HEK293 (cell line): ENCODE results near the gene CACHD1.

Experiments used
- CTCF ChIA-PET: fragments of 350-600 bp; formaldehyde crosslinking; extraction: SDS; loops from one replicate; lab custom pipeline; 2021; ENCODE audit warnings: antibody characterized with exemption; lab: Yijun Ruan, JAX
- POLR2A ChIA-PET: fragments of 300-600 bp; formaldehyde crosslinking; extraction: SDS; loops from one replicate; lab custom pipeline; 2020; ENCODE audit warnings: antibody characterized with exemption, inconsistent platforms; lab: Yijun Ruan, JAX
- H3K27ac ChIP-seq: fragments of 200-500 bp; sonication (Bioruptor generic); 2 replicates; pipeline ENCODE4 v1.5.1; 2014; ENCODE audit warnings: low read depth, low read length, control low read depth, inconsistent platforms; ENCODE audit errors: extremely low read depth
- H3K36me3 ChIP-seq, 2 experiments: fragments of 200-500 bp in 1 of 2; sonication (Bioruptor generic) in 1 of 2; 1 replicate in 1 of 2; 2 replicates in 1 of 2; pipeline ENCODE4 v1.5.1; 2014 to 2017; ENCODE audit warnings: inconsistent platforms in 2 of 2, low read length in 2 of 2; ENCODE audit not compliant: control insufficient read depth in 2 of 2, insufficient read depth in 1 of 2
- H3K4me1 ChIP-seq: fragments of 200-500 bp; sonication (Bioruptor generic); 2 replicates; pipeline ENCODE4 v1.5.1; 2014; ENCODE audit warnings: mild to moderate bottlenecking, low read length, inconsistent platforms; ENCODE audit not compliant: control insufficient read depth, insufficient read depth
- H3K4me3 ChIP-seq: 2 replicates; pipeline ENCODE4 v1.5.1; 2011; ENCODE audit warnings: low read depth, mild to moderate bottlenecking, control low read depth, low read length, moderate library complexity
- H3K9me3 ChIP-seq: fragments of 200-500 bp; sonication (Bioruptor generic); 2 replicates; pipeline ENCODE4 v1.5.1; 2014; ENCODE audit warnings: low read depth, low read length, inconsistent platforms; ENCODE audit not compliant: control insufficient read depth, insufficient read depth
- BCL11B ChIP-seq: fragments of 450-650 bp; formaldehyde crosslinking; IDR thresholded peaks from 2 replicates; pipeline ENCODE4 v1.5.1; 2016; ENCODE audit warnings: low read depth, missing biosample characterization, missing genetic modification characterization
- EGR2 ChIP-seq: fragments of 450-650 bp; formaldehyde crosslinking; IDR thresholded peaks from 2 replicates; pipeline ENCODE4 v1.5.1; 2016; ENCODE audit warnings: low read depth, missing biosample characterization, missing genetic modification characterization
- GLIS1 ChIP-seq: fragments of 450-650 bp; formaldehyde crosslinking; IDR thresholded peaks from 2 replicates; pipeline ENCODE4 v1.5.1; 2016; ENCODE audit warnings: missing biosample characterization, missing genetic modification characterization
- HOXD13 ChIP-seq: sonication (generic); formaldehyde crosslinking; IDR thresholded peaks from 2 replicates; pipeline ENCODE4 v1.8.0; 2022; ENCODE audit warnings: missing genetic modification reagents, borderline replicate concordance
- REPIN1 ChIP-seq: fragments of 450-650 bp; formaldehyde crosslinking; IDR thresholded peaks from 2 replicates; pipeline ENCODE4 v1.5.1; 2017; ENCODE audit warnings: missing biosample characterization, missing genetic modification characterization, low read depth
- SCRT2 ChIP-seq: fragments of 450-650 bp; formaldehyde crosslinking; IDR thresholded peaks from 2 replicates; pipeline ENCODE4 v1.5.1; 2016; ENCODE audit warnings: missing biosample characterization, missing genetic modification characterization
- SP3 ChIP-seq: fragments of 450-650 bp; formaldehyde crosslinking; IDR thresholded peaks from 2 replicates; pipeline ENCODE4 v1.5.1; 2016; ENCODE audit warnings: missing biosample characterization, missing genetic modification characterization
- ZBTB11 ChIP-seq: fragments of 450-650 bp; formaldehyde crosslinking; conservative IDR thresholded peaks from 2 replicates; pipeline ENCODE4 v1.5.1; 2016; ENCODE audit warnings: low read depth, missing biosample characterization, missing genetic modification characterization
- ZBTB48 ChIP-seq: fragments of 450-650 bp; formaldehyde crosslinking; IDR thresholded peaks from 2 replicates; pipeline ENCODE4 v1.5.1; 2016; ENCODE audit warnings: missing biosample characterization, missing genetic modification characterization
- ZEB2 ChIP-seq: fragments of 450-650 bp; formaldehyde crosslinking; IDR thresholded peaks from 2 replicates; pipeline ENCODE4 v1.5.1; 2016; ENCODE audit warnings: missing biosample characterization, missing genetic modification characterization
- ZFP41 ChIP-seq: fragments of 450-650 bp; formaldehyde crosslinking; IDR thresholded peaks from 2 replicates; pipeline ENCODE4 v1.5.1; 2016; ENCODE audit warnings: missing biosample characterization, missing genetic modification characterization, borderline replicate concordance
- ZFP69B ChIP-seq: fragments of 450-650 bp; formaldehyde crosslinking; IDR thresholded peaks from 2 replicates; pipeline ENCODE4 v1.5.1; 2016; ENCODE audit warnings: missing biosample characterization, missing genetic modification characterization
- ZIC2 ChIP-seq: fragments of 450-650 bp; formaldehyde crosslinking; IDR thresholded peaks from 2 replicates; pipeline ENCODE4 v1.5.1; 2016; ENCODE audit warnings: missing biosample characterization, missing genetic modification characterization
- ZNF132 ChIP-seq: fragments of 450-650 bp; formaldehyde crosslinking; IDR thresholded peaks from 2 replicates; pipeline ENCODE4 v1.5.1; 2017; ENCODE audit warnings: missing biosample characterization, missing genetic modification characterization, borderline replicate concordance
- ZNF133 ChIP-seq: fragments of 450-650 bp; formaldehyde crosslinking; IDR thresholded peaks from 2 replicates; pipeline ENCODE4 v1.5.1; 2016; ENCODE audit warnings: missing biosample characterization, missing genetic modification characterization
- ZNF311 ChIP-seq: fragments of 450-650 bp; formaldehyde crosslinking; IDR thresholded peaks from 2 replicates; pipeline ENCODE4 v1.5.1; 2017; ENCODE audit warnings: missing biosample characterization, missing genetic modification characterization, borderline replicate concordance
- ZNF335 ChIP-seq: fragments of 450-650 bp; formaldehyde crosslinking; conservative IDR thresholded peaks from 2 replicates; pipeline ENCODE4 v1.5.1; 2016; ENCODE audit warnings: missing biosample characterization, missing genetic modification characterization
- ZNF398 ChIP-seq: fragments of 450-650 bp; formaldehyde crosslinking; IDR thresholded peaks from 2 replicates; pipeline ENCODE4 v1.5.1; 2017; ENCODE audit warnings: missing biosample characterization, missing genetic modification characterization
- ZNF416 ChIP-seq: fragments of 450-650 bp; formaldehyde crosslinking; IDR thresholded peaks from 2 replicates; pipeline ENCODE4 v1.5.1; 2016; ENCODE audit warnings: missing biosample characterization, missing genetic modification characterization
- ZNF449 ChIP-seq: fragments of 450-650 bp; formaldehyde crosslinking; IDR thresholded peaks from 2 replicates; pipeline ENCODE4 v1.5.1; 2017; ENCODE audit warnings: missing biosample characterization, mild to moderate bottlenecking, missing genetic modification characterization, moderate library complexity
- ZNF501 ChIP-seq: fragments of 450-650 bp; formaldehyde crosslinking; IDR thresholded peaks from 2 replicates; pipeline ENCODE4 v1.5.1; 2016; ENCODE audit warnings: missing biosample characterization, missing genetic modification characterization
- ZNF510 ChIP-seq: fragments of 450-650 bp; formaldehyde crosslinking; IDR thresholded peaks from 2 replicates; pipeline ENCODE4 v1.5.1; 2018; ENCODE audit warnings: mild to moderate bottlenecking, missing genetic modification characterization, missing biosample characterization; ENCODE audit not compliant: insufficient replicate concordance
- ZNF521 ChIP-seq: fragments of 450-650 bp; formaldehyde crosslinking; IDR thresholded peaks from 2 replicates; pipeline ENCODE4 v1.5.1; 2017; ENCODE audit warnings: missing biosample characterization, mild to moderate bottlenecking, missing genetic modification characterization
- ZNF571 ChIP-seq: fragments of 450-650 bp; formaldehyde crosslinking; IDR thresholded peaks from 2 replicates; pipeline ENCODE4 v1.5.0; 2017; ENCODE audit warnings: missing biosample characterization, missing genetic modification characterization
- ZNF580 ChIP-seq: fragments of 450-650 bp; formaldehyde crosslinking; IDR thresholded peaks from 2 replicates; pipeline ENCODE4 v1.5.1; 2016; ENCODE audit warnings: missing biosample characterization, missing genetic modification characterization
- ZNF626 ChIP-seq: fragments of 450-650 bp; sonication (Bioruptor Pico); formaldehyde crosslinking; IDR thresholded peaks from 2 replicates; pipeline ENCODE4 v1.5.1; 2018; ENCODE audit warnings: missing biosample characterization, missing genetic modification characterization, inconsistent platforms
- ZNF692 ChIP-seq: fragments of 450-650 bp; formaldehyde crosslinking; IDR thresholded peaks from 2 replicates; pipeline ENCODE4 v1.5.1; 2016; ENCODE audit warnings: missing biosample characterization, missing genetic modification characterization
- ZNF791 ChIP-seq: fragments of 450-650 bp; formaldehyde crosslinking; IDR thresholded peaks from 2 replicates; pipeline ENCODE4 v1.5.1; 2016; ENCODE audit warnings: missing biosample characterization, missing genetic modification characterization
- ZSCAN4 ChIP-seq: fragments of 450-650 bp; formaldehyde crosslinking; IDR thresholded peaks from 2 replicates; pipeline ENCODE4 v1.5.1; 2017; ENCODE audit warnings: missing biosample characterization, missing genetic modification characterization
- ZXDB ChIP-seq: fragments of 450-650 bp; formaldehyde crosslinking; IDR thresholded peaks from 2 replicates; pipeline ENCODE4 v1.5.1; 2016; ENCODE audit warnings: missing biosample characterization, missing genetic modification characterization

The CACHD1 gene

GRCh38 chr1:64623750-64624191, 153.8 kb downstream of the CACHD1 start (continued):
- TF ChIP-seq BCL11B (tag by site-specific recombination), result no peak
- no peak for TF ChIP-seq EGR2 (tag by site-specific recombination)
- 0 out of 2 replicates have a peak, but pooled peaks have one; percentile 18 for TF ChIP-seq ZNF692 (tag by site-specific recombination)
- TF ChIP-seq ZNF398 (tag by site-specific recombination), result 0 out of 2 replicates have a peak, but pooled peaks have one; percentile 12
- TF ChIP-seq ZNF791 (tag by site-specific recombination), result no peak
- no peak for TF ChIP-seq ZFP69B (tag by site-specific recombination)
- TF ChIP-seq ZEB2, result 0 out of 2 replicates have a peak, but pooled peaks have one; percentile 40
- no peak for TF ChIP-seq ZSCAN4 (tag by site-specific recombination)
- no peak for TF ChIP-seq ZNF449 (tag by site-specific recombination)
- TF ChIP-seq ZNF510 (tag by site-specific recombination), result no peak
- peak; percentile 61 for TF ChIP-seq GLIS1
- no peak for TF ChIP-seq ZXDB
- TF ChIP-seq ZNF626, result no peak
- no peak for TF ChIP-seq ZNF133 (tag by site-specific recombination)
- no peak for TF ChIP-seq REPIN1
- TF ChIP-seq SCRT2, result no peak
- TF ChIP-seq ZNF132, result no peak
- TF ChIP-seq ZNF571 (tag by site-specific recombination), result no peak
- no peak for TF ChIP-seq ZNF416 (tag by site-specific recombination)
- TF ChIP-seq SP3 (tag by site-specific recombination), result no peak

- peak overlapping the region; percentile 42; the same call in 1 of the 2 replicates for H3K27ac ChIP-seq
- ChIA-PET CTCF (interaction anchor here (0.6 to 0.7 kb wide), 2 partner anchors 103 to 312 kb away, joined by 3 read pairs; no protein-coding TSS in a partner anchor), POLR2A (interaction anchor here (1.4 kb wide), 1 partner anchor 28 kb away, joined by 4 read pairs; no protein-coding TSS in a partner anchor)
- H3K4me1 ChIP-seq, result peaks cover 11% of the 10 kb centered on the region
- no peak overlapping the region for H3K4me3 ChIP-seq
- no peaks in the 10 kb centered on the region for H3K36me3 ChIP-seq
- H3K9me3 ChIP-seq, result no peaks in the 10 kb centered on the region
- no peak for TF ChIP-seq ZNF521 (tag by site-specific recombination)
- no peak for TF ChIP-seq ZNF580
- TF ChIP-seq ZIC2 (tag by site-specific recombination), result peak; percentile 5; the same call in 1 of the 2 replicates
- TF ChIP-seq ZNF335 (tag by site-specific recombination), result 0 out of 2 replicates have a peak, but pooled peaks have one; percentile 6
- no peak for TF ChIP-seq ZNF311 (tag by site-specific recombination)
- no peak for TF ChIP-seq ZBTB11
- TF ChIP-seq ZBTB48 (tag by site-specific recombination), result peak; percentile 16; the same call in 1 of the 2 replicates
- no peak for TF ChIP-seq HOXD13
- TF ChIP-seq ZNF501 (tag by site-specific recombination), result no peak
- no peak for TF ChIP-seq ZFP41 (tag by site-specific recombination)
These were observed 154.3 kb downstream of the CACHD1 start for GRCh38 chr1:64624218-64624713.
